ENCODE results near the gene DNAAF2.

GRCh38 chr14:49677643-49678042, 42.6 kb upstream of the DNAAF2 start:
- no peak for TF ChIP-seq CTCF (IDR thresholded peaks at IDR 0.05)
- TF ChIP-seq POLR2AphosphoS5 (IDR thresholded peaks at IDR 0.05) = no peak
- TF ChIP-seq POLR2A (IDR thresholded peaks at IDR 0.05) = no peak
